GM19193 (cell line): ENCODE data around the gene MAP3K12.
A peak's percentile ranks its signal among the peaks of the same experiment; 100 is the strongest.

Experiments
- POLR2A ChIP-seq: IDR thresholded peaks from 4 replicates; pipeline ENCODE4 v1.6.1; 2011; ENCODE audit not compliant: insufficient read depth, insufficient read length; ENCODE audit errors: extremely low read depth

Gene MAP3K12

GRCh38 chr12:53467082-53467481 lies 32.2 kb downstream of the MAP3K12 start:
- TF ChIP-seq POLR2A: no peak

DNA sequence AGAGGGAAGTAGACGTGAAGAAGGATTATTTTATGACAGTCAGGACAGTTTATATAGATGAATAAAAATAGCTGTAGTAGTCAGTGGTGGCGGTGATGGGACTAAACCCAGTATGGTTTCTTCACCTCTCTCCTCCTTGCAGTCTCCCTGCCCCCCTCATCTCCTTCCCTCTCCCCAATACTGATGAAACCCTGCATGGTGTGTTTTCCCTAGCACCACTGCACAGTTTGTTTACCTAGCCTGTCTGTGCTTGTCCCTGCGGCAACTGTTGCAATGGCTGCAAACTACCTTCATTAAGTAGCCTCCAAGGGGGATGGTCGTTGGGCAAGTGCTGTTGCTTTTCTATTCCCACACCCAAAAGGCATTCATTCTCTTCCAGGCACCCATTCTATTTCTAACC lies 32.6 kb downstream of the MAP3K12 start:
- TF ChIP-seq POLR2A: no peak

DNA sequence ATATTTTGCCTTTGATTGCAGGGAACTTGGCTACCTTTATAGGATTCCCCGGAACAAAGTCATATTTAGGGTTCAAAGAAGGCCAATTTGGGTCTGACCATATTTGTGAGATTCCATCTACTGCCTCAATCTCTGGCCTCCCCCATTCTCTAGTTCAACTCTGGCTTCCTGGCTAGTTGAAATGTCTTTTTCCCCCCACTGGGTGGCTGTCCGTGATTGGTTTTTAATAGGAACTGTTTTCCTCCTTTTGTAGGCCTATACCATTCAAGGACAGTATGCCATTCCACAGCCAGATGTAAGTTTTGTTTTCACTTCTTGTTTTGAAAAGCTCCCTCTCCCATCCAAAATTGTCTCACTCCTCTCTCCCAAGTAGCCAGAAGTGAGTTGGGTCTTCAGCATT lies 33.6 kb downstream of the MAP3K12 start:
- TF ChIP-seq POLR2A: no peak

- TF ChIP-seq POLR2A: peak; percentile 20
Observed at GRCh38 chr12:53464685-53465418, 34.4 kb downstream of the MAP3K12 start.

DNA sequence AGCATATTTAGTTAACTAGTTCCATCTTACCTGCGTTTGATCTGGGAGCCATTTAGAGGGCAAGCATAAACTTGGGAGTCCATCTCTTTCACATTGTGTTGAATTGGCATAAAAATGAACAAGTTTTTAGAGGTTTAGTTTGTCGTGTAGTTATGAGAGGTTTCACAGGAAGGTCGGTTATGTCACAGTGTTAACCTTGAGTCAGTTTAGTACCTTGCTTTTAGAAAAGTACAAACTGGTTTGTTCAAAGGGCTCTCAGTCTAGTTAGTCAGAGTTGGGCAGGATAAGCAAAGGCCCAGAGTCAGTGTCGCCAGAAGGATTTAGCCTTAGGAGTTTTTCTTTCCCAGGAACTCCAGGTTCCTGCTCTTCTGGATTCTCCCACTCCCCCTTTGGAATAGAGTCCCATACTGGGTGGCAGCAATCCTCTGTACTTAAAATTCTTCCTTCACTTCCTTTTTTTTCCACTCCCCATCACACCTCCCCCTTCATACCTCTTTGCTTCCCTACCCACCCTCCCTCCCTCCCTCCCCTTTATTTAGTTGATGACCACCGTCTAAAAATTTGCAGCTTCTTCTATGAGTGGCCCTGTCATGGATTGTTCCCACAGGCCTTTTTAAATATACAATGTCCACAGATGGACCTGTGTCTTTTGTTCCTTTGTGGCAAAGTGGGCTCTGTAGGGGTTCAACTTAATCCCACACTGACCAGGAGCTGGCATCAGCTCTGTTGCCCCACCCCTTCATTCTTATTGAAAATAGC lies 35.3 kb downstream of the MAP3K12 start:
- TF ChIP-seq POLR2A: no peak

DNA sequence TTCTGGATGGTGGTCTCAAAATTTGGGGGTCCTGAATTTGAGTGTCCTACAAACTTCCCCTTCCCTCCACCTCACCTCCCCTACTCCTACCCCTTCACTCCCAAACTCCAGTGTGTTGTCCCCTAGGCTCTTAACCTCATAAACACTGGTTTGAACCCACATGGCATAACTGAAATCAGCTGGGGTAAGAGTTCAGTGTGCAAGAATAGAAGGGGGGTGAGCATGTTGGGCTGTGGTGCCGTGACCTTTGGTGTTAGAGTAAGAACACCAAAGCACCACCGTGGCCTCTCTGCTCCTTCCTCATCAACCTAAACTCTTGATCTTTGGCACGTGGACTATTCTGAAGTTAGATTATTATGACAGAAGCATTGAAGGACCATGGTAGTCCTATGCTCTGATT lies 36.3 kb downstream of the MAP3K12 start:
- peak; percentile 22 for TF ChIP-seq POLR2A

DNA sequence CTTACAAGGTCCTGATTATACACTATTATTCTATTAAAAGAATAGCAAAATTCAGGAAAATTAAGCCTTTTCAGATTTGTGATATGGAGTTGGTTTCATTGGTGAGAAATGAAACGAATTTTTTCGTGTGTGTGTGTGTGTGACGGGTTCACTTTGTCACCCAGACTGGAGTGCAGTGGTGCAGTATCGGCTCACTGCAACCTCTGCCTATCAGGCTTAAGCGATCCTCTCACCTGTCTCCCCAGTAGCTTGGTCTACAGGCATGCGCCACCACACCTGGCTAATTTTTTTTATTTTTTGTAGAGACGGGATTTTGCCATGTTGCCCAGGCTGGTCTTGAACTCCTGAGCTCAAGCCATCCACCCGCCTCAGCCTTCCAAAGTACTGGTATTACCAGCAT lies 37.7 kb downstream of the MAP3K12 start:
- no peak for TF ChIP-seq POLR2A

- TF ChIP-seq POLR2A: peak; percentile 27
Observed at GRCh38 chr12:53461059-53461458, 38.2 kb downstream of the MAP3K12 start.

DNA sequence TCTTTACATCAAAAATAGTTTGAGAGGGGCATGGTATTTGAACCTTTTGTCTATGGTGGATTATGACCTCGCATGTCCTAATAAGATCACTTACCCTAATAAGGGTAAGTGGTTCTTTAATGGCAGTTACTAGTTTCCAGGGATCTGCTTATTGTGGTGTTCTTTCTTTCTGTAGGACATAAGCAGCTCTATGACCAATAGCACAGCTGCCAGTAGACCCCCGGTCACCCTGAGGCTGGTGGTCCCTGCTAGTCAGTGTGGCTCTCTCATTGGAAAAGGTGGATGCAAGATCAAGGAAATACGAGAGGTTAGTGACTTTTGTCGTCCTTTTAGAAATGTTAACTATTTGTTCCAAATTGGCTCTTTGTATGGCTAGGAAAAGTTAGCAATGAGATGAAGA lies 40.2 kb downstream of the MAP3K12 start:
- TF ChIP-seq POLR2A: no peak

GRCh38 chr12:53456654-53457366 lies 42.4 kb downstream of the MAP3K12 start:
- no peak for TF ChIP-seq POLR2A

DNA sequence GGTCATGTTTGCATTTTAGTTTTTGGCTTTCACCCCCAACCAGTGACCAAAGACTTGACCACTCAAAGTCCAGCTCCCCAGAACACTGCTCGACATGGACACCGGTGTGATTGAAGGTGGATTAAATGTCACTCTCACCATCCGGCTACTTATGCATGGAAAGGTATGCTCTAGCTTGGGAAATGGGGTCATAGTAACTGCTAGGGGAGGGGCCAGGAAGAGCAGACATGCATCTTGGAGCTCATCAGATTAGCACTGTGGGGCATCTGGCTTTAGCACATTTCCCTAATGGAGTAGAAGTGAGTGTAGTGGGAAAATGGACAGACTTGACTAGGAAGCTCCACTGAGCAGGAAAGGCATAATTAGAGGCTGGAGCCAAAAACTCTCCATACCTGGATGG lies 44.6 kb downstream of the MAP3K12 start:
- TF ChIP-seq POLR2A: no peak

DNA sequence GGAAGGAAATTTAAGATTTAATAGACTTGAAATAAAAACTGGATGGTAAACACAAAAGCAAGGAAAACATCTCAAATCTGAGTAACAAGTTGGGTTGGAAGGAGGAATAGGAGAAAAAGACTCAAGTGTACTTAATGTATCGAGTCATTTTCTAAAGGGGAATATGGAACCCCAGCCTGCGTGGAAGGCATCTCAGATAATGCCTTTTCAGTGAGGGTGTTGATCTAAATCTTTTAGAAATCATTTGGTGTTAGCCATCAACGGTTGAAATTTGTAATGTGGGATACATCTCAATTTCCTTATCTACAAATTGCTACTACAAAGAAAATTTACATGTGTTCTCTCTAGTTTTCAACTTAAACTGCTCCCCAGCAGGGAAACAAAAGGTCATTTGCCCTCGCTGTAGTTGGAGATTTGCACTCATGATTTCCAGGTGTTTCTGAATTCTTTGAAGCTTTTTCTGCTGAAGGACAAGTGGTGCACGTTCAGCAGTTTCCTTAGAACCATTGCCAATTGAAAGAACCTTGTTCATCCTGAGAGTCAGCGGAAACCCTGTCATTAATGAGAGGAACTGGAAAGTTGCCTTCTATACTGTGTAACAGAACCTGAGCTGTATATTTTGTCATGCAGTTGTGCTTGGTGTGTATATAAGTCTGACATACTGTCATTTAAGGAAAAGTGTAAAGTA lies 45.2 kb downstream of the MAP3K12 start:
- no peak for TF ChIP-seq POLR2A

- TF ChIP-seq POLR2A: no peak
Observed at GRCh38 chr12:53452159-53453077, 46.8 kb downstream of the MAP3K12 start.

- peak; percentile 89 for TF ChIP-seq POLR2A
Observed at GRCh38 chr12:53451661-53452158, 47.5 kb downstream of the MAP3K12 start, which contains the start of gene PCBP2. Gene PCBP2 (plus strand): TSS chr12:53452102. CDS start chr12:53454801, 2,699 bp downstream.

DNA sequence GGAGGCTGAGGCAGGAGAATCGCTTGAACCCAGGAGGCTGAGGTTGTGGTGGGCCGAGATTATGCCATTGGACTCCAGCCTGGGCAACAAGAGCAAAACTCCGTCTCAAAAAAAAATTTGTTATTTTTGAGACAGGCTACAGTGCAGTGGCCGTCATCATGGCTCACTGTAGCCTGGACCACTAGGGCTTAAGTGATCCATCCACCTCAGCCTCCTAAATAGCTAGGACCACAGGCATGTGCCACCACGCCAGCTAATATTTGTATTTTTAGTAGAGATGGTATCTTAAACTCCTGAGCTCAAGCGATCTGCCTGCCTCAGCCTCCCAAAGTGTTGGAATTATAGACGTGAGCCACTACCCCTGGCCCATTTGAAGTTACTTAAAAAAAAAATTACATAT lies 48.3 kb downstream of the MAP3K12 start:
- TF ChIP-seq POLR2A: no peak

- TF ChIP-seq POLR2A: no peak
Observed at GRCh38 chr12:53443955-53444354, 55.3 kb downstream of the MAP3K12 start.
